ENCODE results near the gene PIGV. TPM values are rescaled to one million over a fixed set of nuclear protein-coding genes. Genes with fewer than 3 reads are reported as not detected.

The PIGV gene
- total RNA-seq, 1 experiment from 2014 or later: 13.2 TPM

DNA sequence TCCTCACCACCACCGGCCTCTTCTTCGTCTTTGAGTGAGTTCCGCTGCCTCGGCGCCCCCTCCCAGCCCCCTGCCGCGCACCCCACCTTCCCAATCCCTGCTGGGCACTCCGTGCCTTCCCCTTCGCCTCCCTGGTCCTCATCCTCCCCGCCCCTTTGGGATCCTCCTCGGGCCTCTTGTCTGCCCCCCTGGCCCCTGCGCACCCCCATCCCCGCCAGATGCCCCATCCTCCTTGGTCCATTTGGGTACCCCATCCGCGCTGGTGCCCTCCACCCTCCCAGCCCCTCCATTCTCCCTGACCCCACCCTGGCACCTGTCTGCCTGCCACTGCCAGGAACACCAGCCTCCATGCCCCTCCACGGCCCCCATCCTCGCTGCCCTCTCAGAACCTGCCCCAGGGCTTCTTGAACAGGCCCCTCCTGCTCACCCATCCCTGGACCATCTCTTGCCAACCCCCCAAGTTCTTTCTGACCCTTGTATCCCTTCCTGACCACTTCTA, 39.4 kb downstream of the PIGV start:
- POLR2A ChIA-PET: no interaction called here
- Histone ChIP-seq H2AFZ (ENCODE audit: low read depth, low read length, poor library complexity, severe bottlenecking) (no peak overlapping the region), H3K27me3 (ENCODE audit: insufficient read depth, low read length) (no peaks in the 10 kb centered on the region), H3K4me3 (replicated peaks in 1 of 2; ENCODE audit: low read depth in 1 of 2, low read length in 2 of 2) (peak overlapping the region; percentile 67 to 70), H3K36me3 (ENCODE audit: control insufficient read depth in 1 of 2, insufficient read depth in 2 of 2, low read length in 2 of 2) (peaks cover 3 to 13% of the 10 kb centered on the region in 2 experiments; a peak in 2 of 4 replicates), H3K9me2 (ENCODE audit: insufficient read depth) (no peaks in the 10 kb centered on the region), H3K9ac (ENCODE audit: low read length) (peak overlapping the region; percentile 67), H3K27ac (ENCODE audit: low read depth, low read length) (peak overlapping the region; percentile 71; the same call in 1 of the 2 replicates), H3K79me2 (ENCODE audit: insufficient read depth, low read length) (peaks cover 49% of the 10 kb centered on the region), H3K9me3 (ENCODE audit: control insufficient read depth in 1 of 2, insufficient read depth in 1 of 2, low read depth in 1 of 2, low read length in 2 of 2) (no peaks in the 10 kb centered on the region), H4K20me1 (ENCODE audit: insufficient read depth) (no peaks in the 10 kb centered on the region), H3K4me2 (ENCODE audit: low read length) (peak overlapping the region; percentile 92), H3K4me1 (ENCODE audit: control insufficient read depth in 1 of 2, insufficient read depth in 2 of 2, low read length in 2 of 2) (peaks cover 23 to 43% of the 10 kb centered on the region in 2 experiments)
- intact Hi-C loops (cut with micrococcal nuclease): no loop called here
- RAD21 ChIA-PET (ENCODE audit: low non-redundant PET in 1 of 2, low total read pairs in 2 of 2, uncharacterized antibody in 2 of 2, unreplicated experiment in 2 of 2): no interaction called here
- TF ChIP-seq ELF1 (IDR thresholded peaks at IDR 0.05; ENCODE audit: borderline replicate concordance, low read depth) (no peak), SP1 (IDR thresholded peaks at IDR 0.05; ENCODE audit: low read depth) (no peak), EZH2 (IDR thresholded peaks at IDR 0.05) (no peak), POLR2AphosphoS5 (IDR thresholded peaks at IDR 0.05; ENCODE audit: low read depth, low read length) (no peak), CEBPB (IDR thresholded peaks at IDR 0.05; ENCODE audit: low read depth) (no peak)
- CTCF ChIA-PET: no interaction called here
- no peak for ATAC-seq
- no peak for DNase-seq (ENCODE audit: low read depth, low spot score)
- BruUV-seq (replicated peaks): no TSS peak

GRCh38 chr1:26827663-26828062, 39.9 kb downstream of the PIGV start:
- RAD21 ChIA-PET (ENCODE audit: low non-redundant PET in 1 of 2, low total read pairs in 2 of 2, uncharacterized antibody in 2 of 2, unreplicated experiment in 2 of 2): no interaction called here

More at GRCh38 chr1:26827663-26828062, 39.9 kb downstream of the PIGV start:
- intact Hi-C loops (cut with micrococcal nuclease): no loop called here
- Histone ChIP-seq H3K79me2 (ENCODE audit: insufficient read depth, low read length) (peaks cover 53% of the 10 kb centered on the region), H3K4me3 (replicated peaks in 1 of 2; ENCODE audit: low read depth in 1 of 2, low read length in 2 of 2) (peak overlapping the region; percentile 67 to 70), H3K9me3 (ENCODE audit: control insufficient read depth in 1 of 2, insufficient read depth in 1 of 2, low read depth in 1 of 2, low read length in 2 of 2) (no peaks in the 10 kb centered on the region), H3K4me2 (ENCODE audit: low read length) (peak overlapping the region; percentile 92), H4K20me1 (ENCODE audit: insufficient read depth) (no peaks in the 10 kb centered on the region), H3K27me3 (ENCODE audit: insufficient read depth, low read length) (no peaks in the 10 kb centered on the region), H3K9ac (ENCODE audit: low read length) (peak overlapping the region; percentile 67), H3K4me1 (ENCODE audit: control insufficient read depth in 1 of 2, insufficient read depth in 2 of 2, low read length in 2 of 2) (peaks cover 23 to 43% of the 10 kb centered on the region in 2 experiments), H3K9me2 (ENCODE audit: insufficient read depth) (no peaks in the 10 kb centered on the region), H3K27ac (ENCODE audit: low read depth, low read length) (peak overlapping the region; percentile 5; the same call in 1 of the 2 replicates), H3K36me3 (ENCODE audit: control insufficient read depth in 1 of 2, insufficient read depth in 2 of 2, low read length in 2 of 2) (peaks cover 7 to 19% of the 10 kb centered on the region in 2 experiments), H2AFZ (ENCODE audit: low read depth, low read length, poor library complexity, severe bottlenecking) (no peak overlapping the region)
- BruUV-seq (replicated peaks): no TSS peak
- TF ChIP-seq ELF1 (IDR thresholded peaks at IDR 0.05; ENCODE audit: borderline replicate concordance, low read depth) (no peak), JUND (IDR thresholded peaks at IDR 0.05) (no peak), YY1 (IDR thresholded peaks at IDR 0.05; ENCODE audit: extremely low read depth, insufficient replicate concordance, low read depth, low read length) (no peak), ZNF274 (IDR thresholded peaks at IDR 0.05; ENCODE audit: low read depth, low read length) (no peak), SIN3A (IDR thresholded peaks at IDR 0.05; ENCODE audit: low read depth) (no peak), CEBPB (IDR thresholded peaks at IDR 0.05; ENCODE audit: low read depth) (no peak), ZFX (IDR thresholded peaks at IDR 0.05) (no peak), POLR2A (IDR thresholded peaks at IDR 0.05; ENCODE audit: borderline replicate concordance, extremely low read depth, insufficient read depth, insufficient read length) (no peak), EZH2phosphoT487 (IDR thresholded peaks at IDR 0.05; ENCODE audit: borderline replicate concordance) (no peak), EZH2 (IDR thresholded peaks at IDR 0.05) (no peak)
- TF ChIP-seq, protein P1, sequence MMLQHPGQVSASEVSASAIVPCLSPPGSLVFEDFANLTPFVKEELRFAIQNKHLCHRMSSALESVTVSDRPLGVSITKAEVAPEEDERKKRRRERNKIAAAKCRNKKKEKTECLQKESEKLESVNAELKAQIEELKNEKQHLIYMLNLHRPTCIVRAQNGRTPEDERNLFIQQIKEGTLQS (IDR thresholded peaks at IDR 0.05): no peak
- TF ChIP-seq, protein P2, sequence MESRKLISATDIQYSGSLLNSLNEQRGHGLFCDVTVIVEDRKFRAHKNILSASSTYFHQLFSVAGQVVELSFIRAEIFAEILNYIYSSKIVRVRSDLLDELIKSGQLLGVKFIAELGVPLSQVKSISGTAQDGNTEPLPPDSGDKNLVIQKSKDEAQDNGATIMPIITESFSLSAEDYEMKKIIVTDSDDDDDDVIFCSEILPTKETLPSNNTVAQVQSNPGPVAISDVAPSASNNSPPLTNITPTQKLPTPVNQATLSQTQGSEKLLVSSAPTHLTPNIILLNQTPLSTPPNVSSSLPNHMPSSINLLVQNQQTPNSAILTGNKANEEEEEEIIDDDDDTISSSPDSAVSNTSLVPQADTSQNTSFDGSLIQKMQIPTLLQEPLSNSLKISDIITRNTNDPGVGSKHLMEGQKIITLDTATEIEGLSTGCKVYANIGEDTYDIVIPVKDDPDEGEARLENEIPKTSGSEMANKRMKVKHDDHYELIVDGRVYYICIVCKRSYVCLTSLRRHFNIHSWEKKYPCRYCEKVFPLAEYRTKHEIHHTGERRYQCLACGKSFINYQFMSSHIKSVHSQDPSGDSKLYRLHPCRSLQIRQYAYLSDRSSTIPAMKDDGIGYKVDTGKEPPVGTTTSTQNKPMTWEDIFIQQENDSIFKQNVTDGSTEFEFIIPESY (IDR thresholded peaks at IDR 0.05; ENCODE audit: extremely low read depth, insufficient replicate concordance, low read length): no peak
- TF ChIP-seq, protein P3, sequence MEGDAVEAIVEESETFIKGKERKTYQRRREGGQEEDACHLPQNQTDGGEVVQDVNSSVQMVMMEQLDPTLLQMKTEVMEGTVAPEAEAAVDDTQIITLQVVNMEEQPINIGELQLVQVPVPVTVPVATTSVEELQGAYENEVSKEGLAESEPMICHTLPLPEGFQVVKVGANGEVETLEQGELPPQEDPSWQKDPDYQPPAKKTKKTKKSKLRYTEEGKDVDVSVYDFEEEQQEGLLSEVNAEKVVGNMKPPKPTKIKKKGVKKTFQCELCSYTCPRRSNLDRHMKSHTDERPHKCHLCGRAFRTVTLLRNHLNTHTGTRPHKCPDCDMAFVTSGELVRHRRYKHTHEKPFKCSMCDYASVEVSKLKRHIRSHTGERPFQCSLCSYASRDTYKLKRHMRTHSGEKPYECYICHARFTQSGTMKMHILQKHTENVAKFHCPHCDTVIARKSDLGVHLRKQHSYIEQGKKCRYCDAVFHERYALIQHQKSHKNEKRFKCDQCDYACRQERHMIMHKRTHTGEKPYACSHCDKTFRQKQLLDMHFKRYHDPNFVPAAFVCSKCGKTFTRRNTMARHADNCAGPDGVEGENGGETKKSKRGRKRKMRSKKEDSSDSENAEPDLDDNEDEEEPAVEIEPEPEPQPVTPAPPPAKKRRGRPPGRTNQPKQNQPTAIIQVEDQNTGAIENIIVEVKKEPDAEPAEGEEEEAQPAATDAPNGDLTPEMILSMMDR (IDR thresholded peaks at IDR 0.05 in 2 of 3, conservative IDR thresholded peaks at IDR 0.05 in 1 of 3; ENCODE audit: borderline replicate concordance in 1 of 3, insufficient read depth in 1 of 3, low read depth in 2 of 3, low read length in 2 of 3): no peak
- TF ChIP-seq, protein P4, sequence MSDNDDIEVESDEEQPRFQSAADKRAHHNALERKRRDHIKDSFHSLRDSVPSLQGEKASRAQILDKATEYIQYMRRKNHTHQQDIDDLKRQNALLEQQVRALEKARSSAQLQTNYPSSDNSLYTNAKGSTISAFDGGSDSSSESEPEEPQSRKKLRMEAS (IDR thresholded peaks at IDR 0.05): no peak
- ChIA-PET POLR2A (no interaction called here), CTCF (no interaction called here)
- ATAC-seq (no peak), DNase-seq (ENCODE audit: low read depth, low spot score) (no peak)

Measured in HCT116 (cell line).